Fibroblast of mammary gland (primary cell): ENCODE measurements around the gene AFF3.
A peak's percentile ranks its signal among the peaks of the same experiment; 100 is the strongest.
"Not testable (repeated sequence)": the region's sequence is repeated elsewhere in the genome, so short reads cannot be mapped to it uniquely, and the experiment has no call there.

Experiments used
- DNase-seq: peaks from one replicate; pipeline ENCODE4 v3.0.0-alpha.2; 2010; ENCODE audit warnings: low read depth
- H3K4me3 ChIP-seq: 2 replicates; pipeline ENCODE4 v1.5.1; 2011; ENCODE audit warnings: low read depth, mild to moderate bottlenecking, low read length, moderate library complexity; ENCODE audit not compliant: control insufficient read depth
- CTCF ChIP-seq: conservative IDR thresholded peaks from 2 replicates; pipeline ENCODE4 v1.5.1; 2011; ENCODE audit warnings: low read depth, low read length, inconsistent platforms; ENCODE audit not compliant: control insufficient read depth, insufficient read depth

The AFF3 gene

GRCh38 chr2:99949530-99949929, 192.9 kb downstream of the AFF3 start:
- H3K4me3 ChIP-seq, result no peak overlapping the region
- DNase-seq, result no peak
- TF ChIP-seq CTCF, result no peak

GRCh38 chr2:99948010-99948409, 194.4 kb downstream of the AFF3 start:
- no peak overlapping the region for H3K4me3 ChIP-seq
- DNase-seq, result no peak

GRCh38 chr2:99947366-99947765, 195.0 kb downstream of the AFF3 start:
- not testable (repeated sequence) for H3K4me3 ChIP-seq, DNase-seq

More at GRCh38 chr2:99948010-99948409, 194.4 kb downstream of the AFF3 start:
- no peak for TF ChIP-seq CTCF

- TF ChIP-seq CTCF, result no peak
- no peak overlapping the region for H3K4me3 ChIP-seq
- no peak for DNase-seq
These were observed 198.4 kb downstream of the AFF3 start for GRCh38 chr2:99944019-99944418.

- no peak for TF ChIP-seq CTCF
- no peak overlapping the region for H3K4me3 ChIP-seq
- no peak for DNase-seq
These were observed 199.6 kb downstream of the AFF3 start for GRCh38 chr2:99942561-99943347.

GRCh38 chr2:99940963-99941362, 201.4 kb downstream of the AFF3 start:
- peak; percentile 45 for DNase-seq
- no peak overlapping the region for H3K4me3 ChIP-seq
- TF ChIP-seq CTCF, result no peak

GRCh38 chr2:99939135-99939534, 203.3 kb downstream of the AFF3 start:
- H3K4me3 ChIP-seq, result no peak overlapping the region
- TF ChIP-seq CTCF, result no peak
- DNase-seq, result no peak
